ENCODE results near the gene ZNF385D.
A peak's percentile ranks its signal among the peaks of the same experiment; 100 is the strongest.

The ZNF385D gene

DNA sequence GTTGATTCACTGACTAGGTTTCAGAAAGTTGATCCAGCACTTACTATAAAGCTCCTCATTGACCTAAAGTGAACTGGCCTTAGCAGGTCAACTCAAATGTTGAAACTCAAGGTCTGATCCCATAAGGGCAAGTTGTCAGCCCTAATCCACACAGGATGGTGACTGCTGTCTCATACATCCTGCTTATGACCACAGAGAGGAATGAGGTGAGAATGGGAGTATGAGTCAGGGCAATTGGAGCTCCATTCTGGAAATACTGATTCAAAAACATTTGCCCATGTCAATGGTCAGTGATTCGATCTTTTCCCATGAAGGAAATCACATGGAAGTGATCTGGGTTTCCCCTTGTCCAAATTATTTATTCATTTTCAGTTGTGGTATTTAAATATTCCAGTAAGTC, 78.7 kb downstream of the ZNF385D start:
- peak; percentile 86 for DNase-seq (ENCODE audit: low read depth, low spot score)

DNA sequence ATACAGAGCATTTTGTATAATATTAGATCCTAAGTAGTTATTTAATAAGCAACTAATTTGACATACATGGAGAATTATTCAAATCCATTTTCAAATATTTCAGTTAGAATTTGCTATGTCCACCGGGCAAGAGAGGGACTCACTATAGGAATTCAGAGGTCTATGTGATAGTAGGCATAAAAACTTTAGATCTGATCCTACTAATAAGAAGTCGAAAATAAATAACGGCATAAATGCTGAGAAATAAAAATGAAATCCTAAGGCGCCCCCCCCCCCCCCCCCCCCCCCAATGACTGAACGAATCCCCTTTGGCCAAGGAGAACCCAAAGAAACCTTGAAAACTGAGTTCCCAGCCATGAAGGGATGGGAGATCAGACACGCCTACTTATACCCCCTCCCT, 80.6 kb downstream of the ZNF385D start:
- DNase-seq (ENCODE audit: low read depth, low spot score), result no peak

DNA sequence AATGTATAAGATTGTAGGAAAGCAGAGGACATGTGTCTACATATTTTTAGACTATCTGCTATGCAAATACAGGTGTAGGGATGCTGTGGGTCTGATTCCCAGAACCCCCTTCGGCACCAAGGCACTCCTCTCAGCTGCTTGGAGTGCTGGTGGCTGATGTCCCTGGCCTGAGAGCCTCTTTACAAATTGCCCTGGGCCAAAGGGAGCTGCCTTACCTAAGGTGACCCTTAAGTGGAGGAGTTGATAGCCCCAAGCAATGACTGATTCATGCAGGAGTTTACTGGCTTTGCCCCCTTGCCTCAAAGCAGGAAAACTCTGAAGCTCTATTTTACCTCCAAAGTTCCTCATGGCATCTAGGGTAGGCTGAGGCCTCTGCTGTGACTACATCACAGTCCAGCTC, 83.0 kb downstream of the ZNF385D start:
- no peak for DNase-seq (ENCODE audit: low read depth, low spot score)

DNA sequence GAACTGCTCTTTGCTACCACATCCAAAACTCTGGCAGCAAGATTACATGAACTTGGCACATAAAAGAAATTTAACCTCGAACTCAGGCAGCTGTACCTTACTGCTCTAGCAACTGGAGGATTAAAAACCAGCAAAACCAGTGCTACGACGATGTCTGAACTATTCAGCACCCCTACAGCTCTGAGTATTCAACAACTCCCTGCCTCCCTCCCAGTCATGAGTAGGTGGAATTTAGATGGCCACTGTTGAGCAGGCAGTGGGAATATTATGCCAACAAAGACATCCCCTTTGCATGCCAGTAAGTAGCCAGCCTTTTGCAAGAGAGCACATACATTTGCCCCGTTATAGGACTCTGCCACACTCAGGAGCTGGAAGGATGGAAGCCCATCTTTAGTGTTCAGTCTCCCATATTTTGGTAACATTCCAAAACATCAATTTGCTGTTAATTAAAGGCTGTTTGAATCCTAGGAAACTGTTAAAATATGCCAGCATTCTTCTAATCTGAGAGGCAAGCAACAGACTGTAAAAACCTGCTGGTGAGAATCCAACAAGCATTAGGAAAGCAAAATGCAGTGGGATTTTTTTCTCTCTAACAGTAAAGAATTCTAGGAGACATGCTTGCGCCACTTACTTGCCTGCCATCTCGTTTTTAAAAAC, 85.4 kb downstream of the ZNF385D start:
- DNase-seq (ENCODE audit: low read depth, low spot score), result peak; percentile 79

DNA sequence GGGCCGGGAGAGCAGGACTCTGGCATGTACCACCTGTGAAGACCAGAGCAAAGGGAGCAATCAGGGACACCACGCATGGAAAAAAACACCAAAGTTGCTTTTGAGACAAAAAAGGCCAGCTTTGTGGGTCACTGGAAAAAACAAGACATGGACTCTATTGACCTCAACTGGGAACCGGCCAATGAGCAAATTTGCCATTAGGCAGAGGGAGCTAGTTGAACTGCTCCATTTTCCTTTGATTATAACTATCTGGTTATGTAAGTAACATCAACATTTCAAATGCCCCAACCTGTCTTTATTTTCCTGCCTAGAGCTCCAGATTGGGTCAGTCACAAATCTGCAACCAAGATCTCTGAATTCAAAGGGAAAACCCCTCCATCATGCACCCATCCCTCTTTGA, 86.0 kb downstream of the ZNF385D start:
- no peak for DNase-seq (ENCODE audit: low read depth, low spot score)

DNA sequence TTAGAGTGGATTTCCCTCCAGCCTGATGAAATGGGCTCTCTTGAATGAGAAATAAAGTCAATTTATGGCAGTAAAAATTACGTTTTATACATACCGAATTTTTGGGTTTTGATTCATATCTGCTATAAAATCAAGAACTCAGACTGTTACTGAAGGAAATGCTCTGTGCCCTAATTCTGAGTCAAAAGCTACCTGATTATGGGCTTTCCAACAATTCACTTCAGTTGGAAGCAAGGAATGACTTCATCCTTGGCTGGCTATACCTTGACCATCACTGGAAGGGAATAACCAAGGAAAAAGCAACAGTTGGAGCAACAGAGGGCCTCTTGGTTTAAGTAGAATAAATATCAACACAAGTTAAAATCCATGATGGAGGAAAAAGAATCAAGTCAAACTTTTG, 88.6 kb downstream of the ZNF385D start:
- no peak for DNase-seq (ENCODE audit: low read depth, low spot score)

DNA sequence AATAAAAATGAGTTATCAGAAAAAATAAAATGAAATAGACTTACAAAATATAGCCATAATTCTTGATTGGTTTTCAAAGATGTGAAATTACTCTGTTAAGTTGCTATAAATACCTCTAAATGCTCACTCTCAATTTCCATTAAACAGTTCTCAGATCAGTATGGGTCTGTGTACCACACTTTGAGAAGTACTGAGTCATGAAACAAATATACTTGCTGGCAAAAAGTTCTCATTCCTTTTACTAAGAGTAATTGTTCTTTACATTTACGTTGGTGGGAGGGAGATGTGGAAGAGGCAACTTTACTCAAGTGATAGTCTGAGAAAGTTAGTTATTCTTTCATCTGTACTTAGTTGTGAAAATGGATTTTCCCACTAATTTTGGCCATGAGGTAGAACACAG, 96.3 kb downstream of the ZNF385D start:
- peak; percentile 57 for DNase-seq (ENCODE audit: low read depth, low spot score)

DNA sequence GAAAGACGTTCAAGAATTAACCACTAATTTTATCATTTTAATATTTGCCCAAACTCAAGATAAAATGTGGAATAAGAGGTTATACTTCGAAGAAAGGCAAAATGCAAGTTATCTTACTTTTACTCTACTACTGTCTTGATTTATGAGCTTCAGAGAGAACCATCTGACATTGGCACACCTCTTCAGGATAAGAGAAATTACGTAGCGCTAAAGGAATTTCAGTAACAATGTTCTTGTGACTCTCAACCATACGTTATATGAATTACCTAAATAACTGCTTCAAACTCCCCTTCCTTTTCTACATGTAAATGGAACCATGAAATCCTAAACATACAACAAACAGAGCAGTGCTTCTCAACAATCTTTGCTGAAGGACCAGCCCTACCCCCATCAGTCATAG, 96.8 kb downstream of the ZNF385D start:
- DNase-seq (ENCODE audit: low read depth, low spot score), result no peak

DNA sequence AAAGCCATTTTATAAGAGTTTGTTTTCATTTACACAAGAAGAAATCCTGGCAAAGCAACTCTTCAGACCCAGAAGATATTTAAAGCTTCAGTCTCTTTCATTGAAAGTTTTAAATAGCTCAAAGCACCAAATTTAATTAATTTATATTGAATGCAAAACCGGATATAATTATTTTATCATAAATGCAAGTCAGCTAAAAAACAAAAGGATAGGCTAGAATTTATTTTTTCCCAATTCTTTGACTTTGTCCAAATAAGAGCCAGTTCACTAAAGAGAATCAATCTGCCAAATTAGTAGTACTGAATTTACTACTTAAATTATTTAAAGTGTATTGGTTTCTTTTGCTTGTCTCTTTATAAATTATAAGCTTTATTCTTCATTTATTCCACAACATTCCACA, 101.5 kb downstream of the ZNF385D start:
- DNase-seq (ENCODE audit: low read depth, low spot score), result no peak

DNA sequence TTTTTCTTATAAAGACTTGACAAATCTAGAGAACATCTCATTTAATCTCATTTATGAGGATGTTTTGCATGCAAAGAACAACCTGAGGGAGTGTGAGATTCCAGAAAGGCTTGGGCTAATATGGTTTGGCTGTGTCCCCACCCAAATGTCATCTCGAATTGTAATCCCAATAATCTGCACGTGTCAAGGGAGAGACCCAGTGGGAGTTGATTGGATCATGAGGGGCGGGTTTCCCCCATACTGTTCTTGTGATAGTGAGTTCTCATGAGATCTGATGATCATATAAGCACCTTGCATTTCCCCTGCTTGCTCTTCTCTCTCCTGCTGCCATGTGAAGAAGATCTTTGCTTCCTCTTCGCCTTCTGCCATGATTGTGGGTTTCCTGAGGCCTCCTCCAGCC, 103.0 kb downstream of the ZNF385D start:
- DNase-seq (ENCODE audit: low read depth, low spot score), result no peak

DNA sequence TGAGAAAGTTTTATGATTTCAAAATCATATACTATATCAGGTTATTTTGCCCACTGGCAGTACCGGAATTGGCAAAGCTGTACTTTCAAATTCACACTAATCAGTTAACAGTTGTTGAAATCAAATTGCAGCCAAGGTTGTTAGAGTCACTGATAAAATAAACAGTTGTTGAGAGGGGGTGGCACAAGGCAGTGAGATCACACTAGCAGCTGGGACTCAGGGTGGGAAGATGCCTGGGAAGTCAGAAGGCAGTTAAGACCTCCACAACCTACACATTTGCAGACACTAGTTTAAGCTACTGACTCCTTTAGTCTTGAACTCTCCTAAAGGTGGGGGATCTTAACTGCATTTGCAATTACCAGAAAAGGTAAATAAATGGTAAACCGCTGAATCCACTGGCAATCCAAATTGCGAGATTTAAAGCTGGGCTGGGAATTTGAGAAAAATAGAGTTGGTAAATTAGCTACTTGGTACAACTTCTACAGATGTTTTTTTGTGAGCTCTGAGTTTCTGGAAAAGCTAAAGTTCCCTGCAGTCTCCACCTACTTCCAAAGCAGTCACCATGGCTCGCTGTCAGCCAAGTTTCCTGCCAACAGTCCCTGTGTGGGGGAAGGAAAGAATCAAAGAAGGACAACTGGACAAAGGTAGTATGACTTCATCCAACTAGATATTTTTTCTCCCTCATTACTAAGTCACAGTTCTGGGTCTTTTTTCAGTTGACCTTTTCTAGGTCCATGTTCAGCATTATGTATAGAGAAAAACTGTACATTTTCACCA, 105.7 kb downstream of the ZNF385D start:
- peak; percentile 74 for DNase-seq (ENCODE audit: low read depth, low spot score)

DNA sequence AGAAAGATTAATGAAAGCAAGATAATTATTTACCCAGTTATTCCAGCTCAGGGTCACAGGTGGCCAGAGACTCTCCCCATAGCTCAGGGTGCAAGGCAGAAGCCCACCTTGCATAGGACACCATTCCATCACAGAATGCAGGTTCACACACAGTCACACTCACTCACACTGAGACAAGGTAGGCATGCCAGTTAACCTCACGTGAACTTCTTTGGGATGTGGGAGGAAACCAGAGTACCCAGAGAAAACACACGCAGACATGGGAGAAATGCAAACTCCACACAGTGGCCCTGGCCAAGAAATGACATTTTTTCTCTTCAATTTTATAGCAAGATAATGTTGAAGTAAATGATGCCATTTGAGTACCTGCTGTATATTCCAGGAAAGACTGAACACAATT, 106.7 kb downstream of the ZNF385D start:
- DNase-seq (ENCODE audit: low read depth, low spot score), result no peak

DNA sequence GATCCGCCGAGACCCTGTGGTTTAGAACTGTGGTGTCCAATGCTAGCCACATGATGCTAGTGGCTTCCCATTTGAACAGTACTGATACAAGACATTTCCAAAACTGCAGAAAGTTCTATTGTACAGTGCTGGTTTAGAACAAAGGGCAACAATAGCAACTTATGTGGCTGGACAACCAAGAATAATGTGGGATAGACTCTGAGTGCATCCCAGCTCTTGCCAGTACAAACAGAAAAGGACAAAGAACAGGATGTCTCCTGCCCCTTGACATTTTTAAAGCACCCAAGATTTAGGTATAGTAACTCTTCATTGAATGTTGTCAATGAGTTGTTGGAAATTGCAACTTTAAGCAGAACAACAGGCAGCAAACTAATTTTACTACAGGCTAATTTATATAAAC, 107.3 kb downstream of the ZNF385D start:
- DNase-seq (ENCODE audit: low read depth, low spot score), result no peak

DNA sequence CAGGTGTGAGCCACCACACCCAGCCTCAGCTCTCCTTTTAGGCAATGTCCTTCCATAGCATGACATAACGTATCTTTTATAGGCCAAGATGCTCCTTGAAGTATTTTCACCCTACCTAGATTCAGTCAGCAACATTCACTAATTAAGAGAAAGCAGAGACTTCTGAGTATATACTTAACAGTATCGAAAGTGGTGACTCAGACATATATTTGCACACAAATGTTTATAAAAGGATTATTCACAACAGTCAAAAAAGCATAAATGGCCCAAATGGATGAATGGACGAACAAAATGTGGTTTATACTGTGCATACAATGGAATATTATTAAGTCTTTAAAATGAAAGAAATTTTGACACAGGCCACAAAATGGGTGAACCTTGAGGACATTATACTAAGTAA, 108.6 kb downstream of the ZNF385D start:
- no peak for DNase-seq (ENCODE audit: low read depth, low spot score)

DNA sequence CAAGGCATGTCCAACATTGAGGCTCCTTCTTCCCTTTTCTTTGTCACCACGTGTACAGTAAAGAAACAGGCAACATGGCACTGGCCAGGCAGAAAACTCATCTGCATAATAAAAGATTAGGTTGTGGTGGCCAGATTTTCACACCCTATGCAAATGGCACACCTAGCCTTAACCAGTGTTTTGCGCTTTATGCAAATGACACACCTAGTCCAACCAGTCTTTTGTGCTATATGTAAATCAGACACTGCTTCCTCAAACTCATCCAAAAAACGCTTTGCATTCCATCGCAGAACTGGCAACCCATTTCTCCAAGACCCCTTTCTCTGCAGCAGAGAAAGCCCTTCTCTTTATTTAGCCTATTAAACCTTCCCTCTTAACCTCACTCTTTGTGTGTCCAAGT, 109.1 kb downstream of the ZNF385D start:
- no peak for DNase-seq (ENCODE audit: low read depth, low spot score)

DNA sequence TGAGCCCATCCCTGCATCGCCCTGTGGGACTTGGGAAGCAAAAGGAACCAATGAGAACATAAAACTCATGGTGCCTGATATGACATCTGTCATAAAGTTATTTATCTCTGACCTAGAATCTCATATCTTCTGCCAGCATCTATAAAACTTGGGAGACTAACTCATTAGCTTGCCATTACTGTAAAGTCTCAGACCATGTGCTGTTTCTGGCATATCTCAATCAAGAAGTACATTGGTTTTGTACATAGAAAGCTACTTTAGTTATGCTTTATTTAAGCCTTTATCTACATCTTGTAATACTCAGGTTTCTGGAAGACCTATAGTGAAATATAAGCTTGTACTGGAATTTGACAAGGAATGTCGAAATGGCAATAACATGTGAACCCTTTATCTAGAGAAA, 112.5 kb downstream of the ZNF385D start:
- DNase-seq (ENCODE audit: low read depth, low spot score), result no peak

DNA sequence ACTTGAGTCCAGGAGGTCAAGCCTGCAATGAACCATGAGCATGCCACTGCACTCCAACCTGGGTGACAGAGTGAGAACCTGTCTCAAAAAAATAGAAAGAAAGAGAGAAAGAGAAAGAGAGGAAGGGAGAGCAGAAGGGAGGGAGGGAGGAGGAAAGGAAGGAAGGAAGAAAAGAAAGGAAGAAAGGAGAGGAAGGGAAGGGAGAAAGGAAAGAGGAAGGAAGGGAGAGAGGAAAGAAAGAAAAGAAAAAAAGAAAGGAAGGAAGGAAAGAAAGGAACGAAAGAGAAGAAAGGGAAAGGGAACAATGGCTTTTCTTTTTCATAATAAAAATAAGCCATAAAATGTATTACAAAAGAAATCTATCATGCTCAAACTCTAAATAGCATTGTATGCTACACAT, 116.9 kb downstream of the ZNF385D start:
- no peak for DNase-seq (ENCODE audit: low read depth, low spot score)

DNA sequence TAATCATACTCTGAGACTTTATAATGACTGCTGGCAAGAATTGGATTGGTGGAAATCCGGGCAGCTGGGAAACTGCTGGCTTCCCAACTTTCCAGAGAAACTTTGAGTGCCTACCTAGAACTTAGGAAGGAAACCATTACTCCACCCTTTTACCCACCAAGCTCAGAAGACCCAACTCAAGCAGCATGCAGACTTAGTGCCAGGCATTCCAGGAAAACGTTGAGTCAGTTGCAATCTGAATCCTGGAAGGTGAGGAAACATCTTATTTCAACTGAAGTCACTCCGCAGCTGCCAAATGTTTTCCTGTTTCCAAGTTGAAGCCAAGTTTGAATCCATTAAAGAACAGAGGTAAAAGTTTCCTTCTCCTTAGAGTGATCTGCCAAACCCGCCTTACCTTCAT, 126.5 kb downstream of the ZNF385D start:
- peak; percentile 46 for DNase-seq (ENCODE audit: low read depth, low spot score)

DNA sequence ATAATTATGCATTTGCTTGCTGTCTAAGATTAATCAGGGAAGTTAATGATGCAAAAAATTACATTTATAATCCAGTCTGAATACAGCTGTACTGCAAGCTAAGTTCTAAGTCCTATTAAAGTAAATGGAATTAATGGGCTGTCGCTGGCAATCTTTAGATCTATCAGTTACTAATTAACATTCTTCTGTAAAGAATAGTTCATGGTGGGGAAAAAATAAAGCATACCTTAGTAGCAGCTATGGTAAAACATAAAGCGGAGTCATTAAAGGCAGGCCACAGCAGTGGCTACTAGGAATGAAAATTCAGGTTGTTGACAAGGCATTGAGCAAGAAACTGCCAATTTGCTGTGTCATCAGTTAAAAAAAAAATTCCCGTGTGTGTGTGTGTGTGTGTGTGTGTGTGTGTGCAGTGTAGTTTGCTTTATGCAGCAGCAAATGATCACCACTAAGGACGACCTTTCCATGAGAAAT, 129.8 kb downstream of the ZNF385D start:
- peak; percentile 72 for DNase-seq (ENCODE audit: low read depth, low spot score)

DNA sequence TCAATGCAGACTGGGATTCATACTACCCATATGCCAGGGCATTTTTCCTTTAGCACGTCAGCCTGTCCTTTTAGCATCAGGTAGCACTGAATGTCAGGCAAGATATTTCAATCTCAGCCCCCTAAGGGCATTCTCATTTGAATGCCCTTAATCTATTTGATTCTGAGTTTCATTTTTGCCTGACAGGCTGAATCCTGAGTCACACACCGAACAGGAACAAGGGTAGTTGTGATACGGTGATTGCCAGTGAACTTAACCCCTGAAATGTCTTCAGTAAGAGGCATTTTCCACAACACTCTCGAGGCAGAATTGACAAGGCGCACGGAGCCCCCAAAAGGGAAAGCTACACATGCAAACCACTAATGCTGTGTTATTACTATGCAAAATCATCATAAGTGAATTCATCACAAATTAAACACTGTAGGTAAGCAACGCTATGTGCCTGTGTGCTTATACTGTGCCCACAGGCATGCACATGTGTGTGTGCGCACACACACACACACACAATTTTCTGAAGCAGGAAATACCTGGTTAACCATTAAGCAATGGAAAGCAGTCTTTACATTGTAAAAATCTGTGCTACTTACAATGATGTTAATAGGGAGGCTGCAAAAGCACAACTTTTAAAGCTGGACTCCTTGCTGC, 130.4 kb downstream of the ZNF385D start:
- DNase-seq (ENCODE audit: low read depth, low spot score), result peak; percentile 51

DNA sequence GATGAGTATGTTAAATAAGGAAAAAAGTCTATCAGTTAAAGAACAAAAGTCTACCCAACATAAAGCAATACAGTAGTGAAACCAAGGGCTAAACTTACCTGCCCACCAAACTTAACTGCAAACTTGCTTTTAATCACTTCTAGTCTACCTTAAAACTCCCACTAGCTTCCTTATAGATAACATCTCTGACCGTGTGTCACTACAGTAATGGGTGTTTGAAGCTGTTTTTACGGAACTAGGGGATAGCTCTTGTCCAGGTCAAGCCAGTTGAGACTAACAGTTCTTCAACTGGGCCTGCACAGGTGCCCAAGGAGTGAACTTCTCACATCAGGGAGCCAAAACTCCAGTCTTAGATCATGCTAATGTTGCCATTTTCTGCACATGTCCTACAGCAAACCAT, 132.3 kb downstream of the ZNF385D start:
- no peak for DNase-seq (ENCODE audit: low read depth, low spot score)

DNA sequence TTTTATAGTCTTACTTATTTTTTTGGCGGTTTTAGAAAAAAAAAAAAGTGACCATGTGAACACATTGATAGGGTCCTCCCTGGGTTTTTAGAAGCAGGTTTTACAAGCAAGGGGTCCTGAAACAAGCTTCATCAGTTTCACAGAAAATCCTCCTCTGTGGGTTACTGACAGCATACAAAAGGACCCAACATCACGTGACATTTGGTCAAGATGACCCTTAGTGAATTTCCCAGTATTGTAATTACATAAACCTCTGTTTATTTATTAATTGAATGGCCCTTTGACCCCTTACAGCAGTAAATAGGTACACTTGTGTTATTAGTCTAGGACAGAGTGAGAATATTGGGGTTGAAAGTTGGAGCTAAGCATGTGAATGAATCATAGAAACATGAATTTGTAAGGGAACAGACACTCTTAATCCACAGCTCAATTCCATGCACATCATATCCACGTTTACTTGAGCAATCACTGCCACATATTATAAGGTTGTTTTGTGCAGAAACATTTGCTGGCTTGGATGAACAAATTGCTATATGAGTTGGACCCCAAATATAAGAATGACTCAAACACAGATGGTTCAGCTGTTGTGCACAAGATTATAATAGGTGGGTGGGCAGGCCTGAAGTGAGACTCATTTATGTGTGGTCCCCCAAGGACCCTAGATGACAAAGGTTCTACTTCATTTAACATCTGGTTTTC, 137.5 kb downstream of the ZNF385D start:
- no peak for DNase-seq (ENCODE audit: low read depth, low spot score)
